IgD-negative memory B cell (primary cell): Measurements from ENCODE around the gene FBXW7. TPM values are rescaled to one million over a fixed set of nuclear protein-coding genes. Genes with fewer than 3 reads are reported as not detected.

ENCODE experiments used
- H3K27ac Mint-ChIP-seq, 3 donors: one replicate each; pipeline ENCODE4 v1.8.0; 2020 to 2022; ENCODE audit warnings: mild to moderate bottlenecking in 3 of 3, mixed read lengths in 3 of 3, moderate library complexity in 1 of 3
- H3K27me3 Mint-ChIP-seq: one replicate; pipeline ENCODE4 v1.8.0; 2021; ENCODE audit warnings: mixed read lengths
- H3K36me3 Mint-ChIP-seq: one replicate; pipeline ENCODE4 v1.8.0; 2020; ENCODE audit warnings: mild to moderate bottlenecking, mixed read lengths
- H3K4me1 Mint-ChIP-seq, 3 donors: one replicate each; pipeline ENCODE4 v1.8.0; 2020 to 2022; ENCODE audit warnings: mixed read lengths in 3 of 3, mild to moderate bottlenecking in 1 of 3
- H3K4me3 Mint-ChIP-seq, 4 donors: one replicate each; pipeline ENCODE4 v1.8.0; 2020 to 2022; ENCODE audit warnings: mild to moderate bottlenecking in 4 of 4, mixed read lengths in 4 of 4, moderate library complexity in 3 of 4
- H3K9me3 Mint-ChIP-seq, 3 donors: one replicate each; pipeline ENCODE4 v1.8.0; 2020 to 2021; ENCODE audit warnings: mixed read lengths in 3 of 3, mild to moderate bottlenecking in 1 of 3
- polyA plus RNA-seq: library from polyadenylated mRNA; unstranded; fragments of 300-500 nt; fragmentation: Illumina TruSeq; gene quantifications from one replicate; pipeline ENCODE4 v1.2.3, GENCODE V29; 2021

FBXW7 gene
- polyA plus RNA-seq, 1 donor from 2014 or later: 39.7 TPM

DNA sequence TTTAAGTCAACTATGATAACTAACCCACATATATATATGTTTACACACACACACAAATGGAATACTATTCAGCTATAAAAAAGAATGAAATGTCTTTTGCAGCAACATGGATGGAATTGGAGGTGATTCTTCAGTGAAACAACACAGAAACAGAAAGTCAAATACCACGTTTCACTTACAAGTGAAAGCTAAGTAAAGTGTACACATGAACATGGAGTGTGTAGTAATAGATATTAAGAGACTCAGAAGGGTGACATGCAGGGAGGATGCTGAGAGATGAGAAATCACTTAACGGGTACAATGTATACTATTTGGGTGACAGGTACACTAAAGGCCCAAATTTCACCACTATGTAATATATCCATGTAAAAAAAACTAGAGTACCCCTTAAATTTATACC is 146.5 kb downstream of the FBXW7 start:
- H3K36me3 Mint-ChIP-seq: peaks cover 16% of the 10 kb centered on the region
- no peak overlapping the region for H3K4me3 Mint-ChIP-seq
- H3K4me1 Mint-ChIP-seq: peaks cover 3 to 15% (median 5%) of the 10 kb centered on the region in 3 donors
- peak overlapping the region in 1 of 3 donors; percentile 4 for H3K27ac Mint-ChIP-seq
- no peaks in the 10 kb centered on the region for H3K27me3 Mint-ChIP-seq
- H3K9me3 Mint-ChIP-seq: peaks cover 0 to 3% (median 0%) of the 10 kb centered on the region in 3 donors

DNA sequence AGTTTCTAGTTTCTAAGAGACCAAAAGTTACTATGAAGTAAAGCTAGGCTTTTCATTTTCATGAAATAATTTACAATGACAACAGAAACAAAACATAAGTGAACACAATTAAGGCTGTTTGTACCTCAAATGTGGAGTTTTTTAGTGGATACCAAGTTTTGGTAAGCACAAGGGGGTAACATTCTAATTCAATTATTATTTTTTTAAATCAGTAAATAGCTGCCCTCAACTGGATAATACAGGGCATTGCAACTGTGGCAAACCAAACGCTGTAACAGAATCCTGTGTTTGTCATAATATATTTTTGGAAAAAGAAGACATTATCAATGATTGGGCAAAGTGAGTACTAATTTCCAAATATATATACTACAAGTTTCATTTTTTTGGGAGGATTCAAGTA is 150.3 kb downstream of the FBXW7 start:
- Mint-ChIP-seq H3K4me1 (peaks cover 10 to 15% (median 14%) of the 10 kb centered on the region in 3 donors), H3K27ac (no peak overlapping the region), H3K27me3 (no peaks in the 10 kb centered on the region), H3K4me3 (no peak overlapping the region), H3K36me3 (peaks cover 10% of the 10 kb centered on the region), H3K9me3 (peaks cover 0 to 3% (median 0%) of the 10 kb centered on the region in 3 donors)

DNA sequence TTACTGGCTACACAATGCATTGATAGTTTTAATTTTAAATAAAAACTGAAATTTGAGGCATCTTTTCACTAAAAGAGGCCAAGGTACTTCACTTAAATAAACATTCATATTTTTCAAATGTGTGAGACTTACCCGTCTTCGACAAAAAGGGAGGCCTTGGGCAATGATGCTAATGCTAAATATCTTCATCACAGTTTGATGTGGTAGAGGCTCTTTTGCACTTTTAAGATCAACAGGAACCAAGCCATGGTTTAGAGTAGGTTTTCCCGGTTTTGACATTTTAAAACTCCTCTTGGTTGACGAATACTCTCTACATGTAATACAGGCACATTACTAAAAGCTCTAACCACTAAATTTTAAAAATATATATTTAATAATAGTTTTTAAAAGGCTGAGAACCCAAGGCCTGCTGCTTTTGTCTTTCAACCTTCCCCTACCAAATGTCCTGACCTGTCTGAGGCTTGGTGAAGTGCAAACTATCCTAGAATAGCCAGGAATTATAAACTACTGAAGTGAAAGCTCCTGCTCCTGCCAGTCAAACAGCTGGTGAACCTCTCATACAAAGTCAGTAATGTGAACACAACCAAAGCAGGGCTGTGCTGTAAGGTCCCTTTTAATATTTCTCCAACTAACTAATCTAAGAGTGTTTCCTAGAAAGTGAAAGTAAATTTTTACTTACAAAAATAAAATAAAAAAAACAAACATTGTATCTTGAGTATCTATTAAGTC is 153.7 kb downstream of the FBXW7 start:
- H3K27ac Mint-ChIP-seq: peak overlapping the region in 2 of 3 donors; percentile 32 to 74

DNA sequence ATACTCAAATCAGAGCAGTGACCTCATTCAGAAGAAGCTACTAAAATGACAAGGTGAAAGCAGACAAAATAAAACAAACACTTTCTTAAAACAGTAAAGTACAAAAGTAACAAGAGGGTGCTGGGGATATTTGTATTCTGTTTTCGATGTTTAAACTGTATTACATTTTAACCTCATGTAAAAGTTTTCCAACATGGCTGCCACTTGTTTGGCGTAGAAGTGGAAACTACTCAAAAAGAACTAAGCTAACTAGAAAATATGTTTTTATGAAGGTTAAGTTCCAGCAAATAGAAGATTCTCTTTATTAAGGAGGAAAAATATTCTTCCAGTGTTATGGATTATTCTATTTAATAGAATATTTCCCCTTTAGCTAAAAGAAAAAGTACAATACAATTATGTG is 155.0 kb downstream of the FBXW7 start:
- peaks cover 7% of the 10 kb centered on the region for H3K36me3 Mint-ChIP-seq
- no peaks in the 10 kb centered on the region for H3K9me3 Mint-ChIP-seq
- no peaks in the 10 kb centered on the region for H3K27me3 Mint-ChIP-seq
- peaks cover 6 to 11% (median 9%) of the 10 kb centered on the region in 3 donors for H3K4me1 Mint-ChIP-seq
- no peak overlapping the region for H3K4me3 Mint-ChIP-seq
- H3K27ac Mint-ChIP-seq: no peak overlapping the region

More for the DNA sequence above, 153.7 kb downstream of the FBXW7 start:
- no peaks in the 10 kb centered on the region for H3K27me3 Mint-ChIP-seq
- H3K9me3 Mint-ChIP-seq: no peaks in the 10 kb centered on the region
- H3K4me3 Mint-ChIP-seq: peak overlapping the region in 1 of 4 donors; percentile 33
- H3K36me3 Mint-ChIP-seq: peaks cover 7% of the 10 kb centered on the region
- peaks cover 9 to 11% (median 11%) of the 10 kb centered on the region in 3 donors for H3K4me1 Mint-ChIP-seq

DNA sequence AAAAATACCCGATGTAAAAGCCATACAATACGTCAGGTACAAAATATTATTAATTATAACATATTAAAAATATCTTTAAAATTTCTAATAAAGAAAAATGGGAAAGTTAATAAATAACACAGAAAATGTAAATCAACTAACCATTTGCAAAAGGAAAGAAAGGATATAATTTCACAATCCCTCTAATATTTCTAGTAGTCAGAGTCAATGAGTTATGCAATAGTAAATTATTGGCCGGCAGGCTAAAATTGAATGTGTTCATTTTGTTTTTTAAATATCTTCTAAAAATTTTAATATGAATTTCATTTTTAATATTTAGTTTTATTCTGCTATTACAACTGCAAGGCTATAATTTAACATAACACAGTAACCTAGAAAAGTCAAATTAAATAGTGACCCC is 155.7 kb downstream of the FBXW7 start:
- no peak overlapping the region for H3K27ac Mint-ChIP-seq
- H3K9me3 Mint-ChIP-seq: no peaks in the 10 kb centered on the region
- peaks cover 6 to 11% (median 9%) of the 10 kb centered on the region in 3 donors for H3K4me1 Mint-ChIP-seq
- no peak overlapping the region for H3K4me3 Mint-ChIP-seq
- H3K27me3 Mint-ChIP-seq: no peaks in the 10 kb centered on the region
- peaks cover 5% of the 10 kb centered on the region for H3K36me3 Mint-ChIP-seq

DNA sequence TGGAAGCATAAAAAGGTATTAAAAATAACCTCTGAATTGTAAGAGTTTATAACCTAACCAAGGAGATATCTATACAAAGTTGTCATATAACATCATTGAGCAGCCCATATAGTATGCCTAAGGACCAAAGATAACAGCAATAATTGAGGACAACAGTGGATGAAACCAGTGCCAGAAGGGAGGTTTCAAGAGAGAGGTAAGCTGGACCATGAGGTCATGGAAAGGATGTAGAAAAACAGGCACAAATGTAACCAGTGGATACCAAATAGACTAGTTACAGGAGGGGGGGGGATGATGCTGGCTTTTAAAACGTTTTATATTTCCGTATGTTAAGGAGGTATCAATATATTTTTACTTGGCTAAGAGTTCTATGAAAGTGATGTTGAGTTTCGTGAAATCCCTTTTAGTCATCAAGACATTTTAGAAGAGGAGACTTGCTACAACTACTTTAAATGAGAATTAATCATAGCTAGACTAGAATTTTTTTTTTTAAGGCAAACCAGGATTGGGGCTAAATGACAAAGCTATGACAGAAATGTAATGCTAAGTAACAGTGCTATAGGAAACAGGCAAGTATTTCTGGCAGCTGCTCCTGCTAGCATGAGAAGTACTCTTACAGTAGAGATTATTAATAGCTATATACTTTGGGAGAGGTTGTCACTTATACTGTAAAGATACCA is 161.1 kb downstream of the FBXW7 start:
- Mint-ChIP-seq H3K4me1 (peaks cover 5 to 6% (median 5%) of the 10 kb centered on the region in 3 donors), H3K4me3 (no peak overlapping the region), H3K9me3 (peaks cover 0 to 2% (median 0%) of the 10 kb centered on the region in 3 donors), H3K36me3 (peaks cover 3% of the 10 kb centered on the region), H3K27ac (no peak overlapping the region), H3K27me3 (no peaks in the 10 kb centered on the region)

DNA sequence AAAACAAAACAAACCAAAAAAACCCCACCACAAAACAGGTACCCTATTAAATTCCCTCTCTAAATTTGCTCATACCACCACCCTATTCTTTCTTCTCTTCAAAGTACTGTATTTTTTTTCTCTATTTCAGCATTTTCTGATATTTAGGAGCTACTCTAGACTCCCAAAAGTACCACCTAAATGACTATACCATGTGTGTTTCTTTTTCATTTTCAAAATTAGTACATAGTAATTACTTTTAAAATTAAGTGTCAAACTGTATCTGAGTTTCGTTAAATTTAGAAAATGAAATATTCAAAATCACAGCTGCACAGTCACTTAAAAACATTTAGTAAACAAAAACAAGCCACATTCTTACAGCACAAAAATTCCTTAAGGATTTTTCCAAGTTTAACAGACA is 161.7 kb downstream of the FBXW7 start:
- peaks cover 3% of the 10 kb centered on the region for H3K36me3 Mint-ChIP-seq
- no peaks in the 10 kb centered on the region for H3K27me3 Mint-ChIP-seq
- peaks cover 0 to 2% (median 0%) of the 10 kb centered on the region in 3 donors for H3K9me3 Mint-ChIP-seq
- H3K4me3 Mint-ChIP-seq: no peak overlapping the region
- H3K4me1 Mint-ChIP-seq: peaks cover 6 to 11% (median 7%) of the 10 kb centered on the region in 3 donors
- H3K27ac Mint-ChIP-seq: no peak overlapping the region

DNA sequence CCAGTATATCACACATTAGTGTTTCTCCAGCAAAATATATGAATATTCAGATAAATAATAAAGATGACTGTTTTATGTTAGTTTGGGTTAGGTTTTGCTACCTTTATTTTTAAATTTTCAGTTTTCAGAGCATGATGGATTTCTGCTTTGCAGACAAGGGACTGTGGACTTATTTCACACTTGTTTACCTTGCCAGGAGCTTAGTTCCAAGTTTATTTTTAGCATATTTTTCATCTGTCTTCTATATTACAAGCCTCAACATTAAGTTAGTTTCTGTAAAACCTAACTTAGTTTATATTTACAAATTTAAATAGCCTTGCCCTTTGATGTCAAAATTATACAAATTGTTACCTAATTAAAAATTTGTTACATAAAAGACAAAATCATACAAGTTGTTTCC is 163.4 kb downstream of the FBXW7 start:
- Mint-ChIP-seq H3K4me3 (no peak overlapping the region), H3K4me1 (peaks cover 6 to 13% (median 6%) of the 10 kb centered on the region in 3 donors), H3K27me3 (no peaks in the 10 kb centered on the region), H3K27ac (no peak overlapping the region), H3K36me3 (peaks cover 2% of the 10 kb centered on the region), H3K9me3 (peaks cover 0 to 2% (median 0%) of the 10 kb centered on the region in 3 donors)

DNA sequence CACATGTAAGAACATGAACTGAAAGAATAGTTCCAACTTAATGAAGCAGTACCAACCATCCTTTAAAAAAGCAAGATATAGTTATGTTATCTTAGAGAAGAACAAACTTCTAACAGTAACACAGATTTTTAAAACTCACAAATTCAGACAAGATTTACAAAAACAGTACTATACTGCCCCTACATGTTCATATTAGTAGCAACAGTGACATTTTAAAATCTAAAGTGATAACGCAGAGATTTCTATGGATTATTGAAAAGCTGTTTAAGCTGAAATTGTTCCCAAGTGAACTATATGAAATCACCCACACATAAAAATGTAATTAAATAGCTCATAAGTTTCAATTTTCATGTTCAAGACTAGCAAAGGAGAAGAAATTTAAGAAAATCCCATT is 166.0 kb downstream of the FBXW7 start:
- Mint-ChIP-seq H3K27ac (no peak overlapping the region), H3K9me3 (peaks cover 0 to 2% (median 0%) of the 10 kb centered on the region in 3 donors), H3K27me3 (no peaks in the 10 kb centered on the region), H3K4me1 (peaks cover 8 to 13% (median 9%) of the 10 kb centered on the region in 3 donors), H3K36me3 (peaks cover 13% of the 10 kb centered on the region), H3K4me3 (no peak overlapping the region)

DNA sequence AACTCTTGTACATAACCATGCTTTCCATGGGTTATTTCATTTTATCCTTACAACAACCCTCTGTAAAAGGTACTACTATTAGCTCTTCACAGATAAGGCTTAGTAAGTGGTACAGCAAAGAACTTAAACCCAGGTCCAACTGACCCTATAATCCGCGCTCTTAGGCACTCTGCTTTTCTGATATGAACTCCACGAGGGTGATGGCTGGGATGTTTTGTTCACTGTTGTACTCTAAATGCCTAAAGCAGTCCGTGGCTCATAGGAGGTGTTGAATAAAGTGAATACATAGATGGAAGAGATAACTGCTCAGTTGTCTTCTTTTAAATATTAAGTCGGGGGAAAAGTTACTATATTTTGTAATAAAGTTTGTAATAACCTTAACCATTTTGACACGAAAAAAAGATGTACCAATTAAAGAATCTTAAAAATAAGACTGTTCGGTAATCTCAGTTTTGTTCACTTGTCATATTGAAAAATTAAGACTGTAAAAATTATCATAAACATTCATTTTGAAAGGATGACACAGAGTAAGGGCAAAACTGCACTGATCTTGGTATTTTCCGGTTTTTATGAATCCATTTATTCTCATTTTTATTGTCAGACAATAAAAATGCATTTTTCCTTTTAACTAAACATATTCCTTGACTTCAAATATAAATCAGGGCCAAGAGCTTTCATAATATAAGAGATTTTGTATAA is 166.5 kb downstream of the FBXW7 start:
- Mint-ChIP-seq H3K4me3 (no peak overlapping the region), H3K9me3 (no peaks in the 10 kb centered on the region), H3K27ac (no peak overlapping the region), H3K4me1 (peaks cover 8 to 13% (median 8%) of the 10 kb centered on the region in 3 donors), H3K36me3 (peaks cover 14% of the 10 kb centered on the region), H3K27me3 (no peaks in the 10 kb centered on the region)

DNA sequence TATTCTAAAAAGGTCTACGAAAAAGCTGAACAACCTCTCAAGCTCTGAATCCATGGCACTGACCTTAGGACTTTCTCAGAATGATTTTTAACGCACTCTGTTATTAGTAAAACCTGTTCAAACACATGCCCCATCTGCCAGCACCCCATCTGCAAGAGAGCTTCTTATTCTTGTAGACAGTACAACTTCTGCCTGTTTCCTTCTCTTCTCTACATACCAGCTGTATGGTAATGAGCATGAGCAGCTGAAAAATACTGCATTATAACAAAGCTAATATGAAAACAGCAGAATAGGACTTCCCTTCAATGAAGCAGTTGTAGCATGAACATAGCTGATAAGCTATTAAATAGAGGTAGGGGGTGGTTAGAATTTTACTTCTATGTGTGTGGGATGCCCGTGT is 167.9 kb downstream of the FBXW7 start:
- peaks cover 6 to 19% (median 9%) of the 10 kb centered on the region in 3 donors for H3K4me1 Mint-ChIP-seq
- H3K4me3 Mint-ChIP-seq: no peak overlapping the region
- no peak overlapping the region for H3K27ac Mint-ChIP-seq
- H3K36me3 Mint-ChIP-seq: peaks cover 16% of the 10 kb centered on the region
- no peaks in the 10 kb centered on the region for H3K9me3 Mint-ChIP-seq
- H3K27me3 Mint-ChIP-seq: no peaks in the 10 kb centered on the region

DNA sequence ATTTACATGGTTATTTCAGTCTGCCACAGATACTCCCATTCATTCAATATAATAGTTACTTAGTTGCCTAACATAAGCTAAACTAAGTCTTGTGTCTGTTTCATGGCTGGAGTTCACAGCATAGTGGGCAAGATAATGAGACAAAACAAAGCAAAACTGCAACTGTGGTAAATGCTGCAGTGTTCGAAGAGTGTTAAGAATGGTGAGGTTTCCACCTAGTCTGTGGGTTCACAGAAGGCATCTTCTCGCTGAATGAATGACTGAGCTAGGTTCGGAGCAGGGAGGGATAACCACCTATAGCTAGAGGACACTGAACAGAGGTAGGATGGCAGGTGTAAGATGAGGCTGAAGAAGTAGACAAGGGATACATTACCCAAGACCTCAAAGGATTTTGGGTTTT is 171.0 kb downstream of the FBXW7 start:
- no peaks in the 10 kb centered on the region for H3K27me3 Mint-ChIP-seq
- no peak overlapping the region for H3K4me3 Mint-ChIP-seq
- no peaks in the 10 kb centered on the region for H3K9me3 Mint-ChIP-seq

DNA sequence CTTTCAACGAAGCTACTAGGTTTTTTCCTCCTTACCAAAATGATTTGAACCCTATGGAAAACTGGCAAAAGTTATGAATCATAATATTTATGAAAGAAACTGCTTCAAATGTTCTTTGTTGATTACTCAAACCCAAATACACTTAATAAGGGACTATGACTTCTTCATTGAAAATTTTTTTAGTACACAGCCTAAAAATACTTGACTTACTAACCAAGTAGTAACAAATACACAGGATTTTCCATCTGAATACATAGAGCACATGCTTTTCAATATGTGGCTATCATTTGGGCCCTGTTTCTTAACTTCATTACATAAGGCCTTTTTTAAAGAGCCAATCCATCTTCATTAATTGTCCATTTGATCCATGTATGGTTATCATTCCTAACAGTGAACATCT is 171.5 kb downstream of the FBXW7 start:
- Mint-ChIP-seq H3K4me3 (no peak overlapping the region), H3K27me3 (no peaks in the 10 kb centered on the region), H3K4me1 (peaks cover 10 to 22% (median 19%) of the 10 kb centered on the region in 3 donors), H3K36me3 (peaks cover 18% of the 10 kb centered on the region), H3K9me3 (no peaks in the 10 kb centered on the region), H3K27ac (no peak overlapping the region)

More for the DNA sequence above, 171.0 kb downstream of the FBXW7 start:
- Mint-ChIP-seq H3K4me1 (peaks cover 7 to 22% (median 14%) of the 10 kb centered on the region in 3 donors), H3K27ac (no peak overlapping the region), H3K36me3 (peaks cover 16% of the 10 kb centered on the region)

DNA sequence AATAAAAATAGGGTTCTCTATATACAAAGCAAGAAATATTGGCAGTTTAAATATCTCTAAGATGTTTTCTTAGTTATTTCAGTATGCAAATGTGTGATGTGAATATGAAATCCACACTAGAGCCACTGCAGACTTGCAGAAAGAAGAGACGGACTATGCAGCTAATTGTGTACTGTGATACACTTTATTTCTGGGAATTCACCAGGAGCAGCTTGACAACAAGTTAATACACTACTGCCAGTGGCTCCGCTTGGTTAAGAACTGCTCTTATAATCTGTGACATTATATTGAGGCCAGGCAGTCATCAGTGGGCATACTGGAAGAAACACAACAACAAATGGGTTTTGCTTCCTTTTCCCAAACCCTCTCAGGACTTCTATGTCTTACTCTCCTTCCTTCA is 172.0 kb downstream of the FBXW7 start:
- peaks cover 9 to 18% (median 18%) of the 10 kb centered on the region in 3 donors for H3K4me1 Mint-ChIP-seq
- peaks cover 21% of the 10 kb centered on the region for H3K36me3 Mint-ChIP-seq
- no peaks in the 10 kb centered on the region for H3K27me3 Mint-ChIP-seq
- H3K27ac Mint-ChIP-seq: no peak overlapping the region
- no peak overlapping the region for H3K4me3 Mint-ChIP-seq
- no peaks in the 10 kb centered on the region for H3K9me3 Mint-ChIP-seq

DNA sequence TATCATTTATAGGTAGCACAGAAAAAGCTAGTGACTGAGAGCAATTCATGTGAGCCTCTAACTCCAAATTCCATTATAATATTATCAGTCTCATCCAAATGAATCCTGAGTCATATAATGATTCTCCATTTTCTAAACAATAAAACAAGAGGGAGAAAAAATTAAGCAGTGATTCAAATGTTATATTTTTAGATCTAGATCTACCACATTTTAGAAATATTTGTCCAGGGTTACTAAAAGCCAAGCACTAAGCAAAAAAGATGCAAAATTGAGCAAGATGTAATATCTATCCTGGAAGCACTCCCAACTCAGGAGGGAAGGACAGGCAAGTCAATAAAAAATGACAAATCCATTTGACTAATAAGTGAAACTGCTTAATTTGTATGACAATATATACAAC is 172.8 kb downstream of the FBXW7 start:
- H3K27ac Mint-ChIP-seq: no peak overlapping the region
- no peaks in the 10 kb centered on the region for H3K27me3 Mint-ChIP-seq

More for the DNA sequence above, 172.8 kb downstream of the FBXW7 start:
- Mint-ChIP-seq H3K4me3 (no peak overlapping the region), H3K4me1 (peaks cover 9 to 21% (median 18%) of the 10 kb centered on the region in 3 donors), H3K36me3 (peaks cover 21% of the 10 kb centered on the region), H3K9me3 (no peaks in the 10 kb centered on the region)
